ENCODE results near the gene KRTAP4-4. TPM values are rescaled to one million over a fixed set of nuclear protein-coding genes. Genes with fewer than 3 reads are reported as not detected.
A peak's percentile ranks its signal among the peaks of the same experiment; 100 is the strongest.
"Not testable (repeated sequence)": the region's sequence is repeated elsewhere in the genome, so short reads cannot be mapped to it uniquely, and the experiment has no call there.

Gene KRTAP4-4
- total RNA-seq, 8 experiments from 2014 or later = 0.18 TPM; not detected in 7

GRCh38 chr17:41171886-41172285 is 11.3 kb upstream of the KRTAP4-4 start:
- in situ Hi-C loops (cut with MboI; ENCODE audit: low pct_unique_long_range_greater_than_20kb in 2 of 9, low sequenced_read_pairs in 9 of 9, unreplicated experiment in 9 of 9) = no loop called here
- no peaks in the 10 kb centered on the region for H3K4me1 ChIP-seq (replicated peaks in 1 of 2)
- H3K4me3 ChIP-seq = no peak overlapping the region
- WGBS, 10 experiments = 0 to 100% (median 67%) methylated on average over 1 to 2 of the region's 2 CpGs; no CpG with 5 or more reads in 3 of the 10 experiments
- H3K27ac ChIP-seq = no peak overlapping the region
- ATAC-seq (replicated peaks in 6 of 8) = no peak

GRCh38 chr17:41168121-41168520 is 7.6 kb upstream of the KRTAP4-4 start, which contains the start of gene KRTAP4-3:
KRTAP4-3 (minus strand) TSS chr17:41168221; CDS start chr17:41168172, 49 bp downstream.
- in situ Hi-C loops (cut with MboI; ENCODE audit: low pct_unique_long_range_greater_than_20kb in 2 of 9, low sequenced_read_pairs in 9 of 9, unreplicated experiment in 9 of 9) = no loop called here
- 80% methylated on average over 1 of the region's 1 CpG; no CpG with 5 or more reads in 9 of the 10 experiments for WGBS, 10 experiments
- H3K4me1 ChIP-seq (replicated peaks in 1 of 2) = no peaks in the 10 kb centered on the region
- H3K27ac ChIP-seq = no peak within 1 kb of the TSS
- ATAC-seq (replicated peaks in 6 of 8) = no peak
- H3K4me3 ChIP-seq = no peak within 1 kb of the TSS

DNA sequence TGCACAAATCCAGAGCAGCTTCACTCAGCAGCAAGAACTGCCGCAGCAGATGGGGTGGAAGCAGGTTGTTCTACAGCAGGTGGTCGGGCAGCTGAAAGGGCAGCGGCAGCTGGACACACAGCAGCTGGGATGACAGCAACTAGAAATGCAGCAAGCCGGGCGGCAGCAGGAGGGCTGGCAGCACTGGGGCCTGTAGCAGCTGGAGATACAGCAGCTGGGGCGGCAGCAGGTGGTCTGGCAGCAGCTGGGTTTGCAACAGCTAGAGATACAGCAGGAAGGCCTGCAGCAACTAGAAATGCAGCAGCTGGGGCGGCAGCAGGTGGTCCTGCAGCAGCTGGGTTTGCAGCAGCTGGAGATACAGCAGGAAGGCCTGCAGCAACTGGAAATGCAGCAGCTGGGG is 7.0 kb upstream of the KRTAP4-4 start:
- Histone ChIP-seq H3K4me3 (no peak overlapping the region), H3K27ac (no peak overlapping the region), H3K4me1 (replicated peaks in 1 of 2) (no peaks in the 10 kb centered on the region)
- 40 to 90% (median 74%) methylated on average over 1 to 4 of the region's 7 CpGs; no CpG with 5 or more reads in 5 of the 10 experiments for WGBS, 10 experiments
- no peak for ATAC-seq (replicated peaks in 6 of 8)
- in situ Hi-C loops (cut with MboI; ENCODE audit: low pct_unique_long_range_greater_than_20kb in 2 of 9, low sequenced_read_pairs in 9 of 9, unreplicated experiment in 9 of 9) = no loop called here

DNA sequence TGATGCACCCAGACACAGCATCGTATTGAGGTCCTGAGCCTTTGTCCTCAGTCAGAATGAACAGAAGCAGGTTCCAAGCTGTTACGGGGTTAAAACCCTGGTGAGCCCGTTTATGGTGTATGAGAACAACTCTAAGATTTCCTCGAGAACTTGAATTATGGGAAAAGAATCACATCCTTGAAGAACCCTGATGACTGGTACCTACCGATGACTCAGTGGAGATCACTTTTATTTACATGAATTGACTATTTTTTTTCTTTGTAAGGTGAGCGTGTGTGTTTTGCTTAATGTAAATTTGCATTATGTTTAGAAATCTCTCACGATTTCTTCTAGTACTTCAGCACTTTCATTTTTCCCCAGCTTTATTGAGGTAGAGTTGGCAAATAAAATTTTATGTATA is 3.3 kb upstream of the KRTAP4-4 start:
- Histone ChIP-seq H3K4me1 (replicated peaks in 1 of 2) (no peaks in the 10 kb centered on the region), H3K4me3 (no peak overlapping the region), H3K27ac (no peak overlapping the region)
- WGBS, 10 experiments = 46 to 100% (median 69%) methylated on average over 1 to 7 of the region's 7 CpGs; no CpG with 5 or more reads in 1 of the 10 experiments
- in situ Hi-C loops (cut with MboI; ENCODE audit: low pct_unique_long_range_greater_than_20kb in 2 of 9, low sequenced_read_pairs in 9 of 9, unreplicated experiment in 9 of 9) = no loop called here
- no peak for ATAC-seq (replicated peaks in 6 of 8)

GRCh38 chr17:41160190-41160589 is 358 bp downstream of the KRTAP4-4 start:
- H3K4me1 ChIP-seq (replicated peaks in 1 of 2); in situ Hi-C loops (cut with MboI; ENCODE audit: low pct_unique_long_range_greater_than_20kb in 2 of 9, low sequenced_read_pairs in 9 of 9, unreplicated experiment in 9 of 9); H3K4me3 ChIP-seq; H3K27ac ChIP-seq; ATAC-seq (replicated peaks in 6 of 8): not testable (repeated sequence)
- 100% methylated on average over 2 of the region's 3 CpGs; no CpG with 5 or more reads in 9 of the 10 experiments for WGBS, 10 experiments

DNA sequence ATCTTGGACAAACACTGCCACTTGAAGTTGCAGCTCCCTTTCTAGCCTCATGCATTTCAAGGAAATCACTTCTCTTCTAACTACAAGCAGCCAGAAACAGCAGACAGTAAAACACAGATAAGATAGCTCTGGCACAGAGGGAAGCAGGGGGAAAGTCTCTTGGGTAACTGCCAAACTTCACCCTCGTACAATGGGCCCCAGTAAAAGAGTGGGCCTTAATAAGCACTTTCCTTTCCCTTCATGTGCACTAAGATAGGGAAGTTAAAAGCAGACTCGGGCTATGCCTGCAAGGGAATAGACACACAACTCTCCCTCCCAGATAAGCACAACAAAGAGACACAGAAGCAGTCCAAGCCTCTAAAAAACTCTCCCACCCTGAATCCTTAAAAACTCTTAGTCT is 6.7 kb downstream of the KRTAP4-4 start:
- H3K4me1 ChIP-seq (replicated peaks in 1 of 2) = no peaks in the 10 kb centered on the region
- WGBS, 10 experiments = 20 to 61% (median 39%) methylated on average over 1 to 2 of the region's 2 CpGs; no CpG with 5 or more reads in 4 of the 10 experiments
- H3K4me3 ChIP-seq = no peak overlapping the region
- in situ Hi-C loops (cut with MboI; ENCODE audit: low pct_unique_long_range_greater_than_20kb in 2 of 9, low sequenced_read_pairs in 9 of 9, unreplicated experiment in 9 of 9) = no loop called here
- no peak overlapping the region for H3K27ac ChIP-seq
- ATAC-seq (replicated peaks in 6 of 8) = no peak

DNA sequence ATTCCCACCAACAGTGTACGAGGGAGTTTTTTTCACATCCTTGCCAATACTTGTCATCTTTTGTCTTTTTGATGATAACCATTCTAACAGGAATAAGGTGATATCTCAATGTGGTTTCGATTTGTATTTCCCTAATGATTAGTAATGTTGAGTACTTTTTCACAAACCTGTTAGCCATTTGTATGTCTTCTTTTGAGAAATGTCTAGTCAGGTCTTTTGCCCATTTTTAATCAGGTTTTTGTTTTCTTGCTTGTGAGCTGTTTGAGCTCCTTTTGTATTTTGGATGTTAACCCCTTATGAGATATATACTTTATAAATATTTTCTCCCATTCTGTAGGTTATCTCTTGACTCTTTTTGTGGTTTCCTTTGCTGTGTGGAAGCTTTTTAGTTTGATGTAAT is 9.0 kb downstream of the KRTAP4-4 start:
- WGBS, 10 experiments = 6 to 79% (median 40%) methylated on average over 1 to 2 of the region's 2 CpGs; no CpG with 5 or more reads in 1 of the 10 experiments
- no peaks in the 10 kb centered on the region for H3K4me1 ChIP-seq (replicated peaks in 1 of 2)
- H3K4me3 ChIP-seq = no peak overlapping the region
- ATAC-seq (replicated peaks in 6 of 8) = no peak
- no peak overlapping the region for H3K27ac ChIP-seq
- in situ Hi-C loops (cut with MboI; ENCODE audit: low pct_unique_long_range_greater_than_20kb in 2 of 9, low sequenced_read_pairs in 9 of 9, unreplicated experiment in 9 of 9) = no loop called here

DNA sequence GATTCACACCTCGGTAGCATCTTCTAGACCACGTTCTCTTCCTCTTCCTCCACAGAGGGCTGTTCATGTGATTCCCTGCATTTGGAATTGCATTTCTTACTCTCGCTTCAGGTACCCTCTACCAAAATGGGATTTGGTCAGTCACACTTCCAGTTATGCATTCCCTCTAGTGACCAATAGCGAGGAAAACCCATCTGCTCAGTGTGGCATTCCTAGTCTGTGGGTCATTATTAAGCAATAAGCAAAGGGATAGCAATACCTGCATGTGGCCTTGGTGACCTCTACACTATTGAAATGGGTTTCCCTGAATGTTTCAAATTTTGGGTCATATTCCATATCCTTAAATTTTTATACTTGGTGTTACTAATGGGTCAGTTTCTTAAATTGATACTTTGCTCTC is 10.5 kb downstream of the KRTAP4-4 start:
- H3K4me3 ChIP-seq = no peak overlapping the region
- ATAC-seq (replicated peaks in 6 of 8) = no peak
- no peak overlapping the region for H3K27ac ChIP-seq
- H3K4me1 ChIP-seq (replicated peaks in 1 of 2) = no peaks in the 10 kb centered on the region
- 40 to 89% (median 83%) methylated on average over 2 to 4 of the region's 4 CpGs; no CpG with 5 or more reads in 4 of the 10 experiments for WGBS, 10 experiments
- in situ Hi-C loops (cut with MboI; ENCODE audit: low pct_unique_long_range_greater_than_20kb in 2 of 9, low sequenced_read_pairs in 9 of 9, unreplicated experiment in 9 of 9) = no loop called here

GRCh38 chr17:41149652-41149985 is 10.9 kb downstream of the KRTAP4-4 start, which contains the start of gene KRTAP4-5:
KRTAP4-5 (minus strand) TSS chr17:41149825; CDS start chr17:41149767, 58 bp downstream.
- in situ Hi-C loops (cut with MboI; ENCODE audit: low pct_unique_long_range_greater_than_20kb in 2 of 9, low sequenced_read_pairs in 9 of 9, unreplicated experiment in 9 of 9) = no loop called here
- Histone ChIP-seq H3K4me3 (no peak within 1 kb of the TSS), H3K4me1 (replicated peaks in 1 of 2) (no peaks in the 10 kb centered on the region), H3K27ac (no peak within 1 kb of the TSS)
- ATAC-seq (replicated peaks in 6 of 8) = no peak
- WGBS, 10 experiments = 40 to 100% methylated on average over 1 of the region's 2 CpGs; no CpG with 5 or more reads in 8 of the 10 experiments

GRCh38 chr17:41148971-41149651 is 11.4 kb downstream of the KRTAP4-4 start:
- H3K4me1 ChIP-seq (replicated peaks in 1 of 2); H3K4me3 ChIP-seq; in situ Hi-C loops (cut with MboI; ENCODE audit: low pct_unique_long_range_greater_than_20kb in 2 of 9, low sequenced_read_pairs in 9 of 9, unreplicated experiment in 9 of 9); H3K27ac ChIP-seq: not testable (repeated sequence)
- WGBS, 10 experiments = 0 to 87% (median 47%) methylated on average over 1 to 5 of the region's 10 CpGs; no CpG with 5 or more reads in 4 of the 10 experiments
- ATAC-seq (replicated peaks in 6 of 8) = peak in 2 of 8 experiments; percentile 36 to 46

DNA sequence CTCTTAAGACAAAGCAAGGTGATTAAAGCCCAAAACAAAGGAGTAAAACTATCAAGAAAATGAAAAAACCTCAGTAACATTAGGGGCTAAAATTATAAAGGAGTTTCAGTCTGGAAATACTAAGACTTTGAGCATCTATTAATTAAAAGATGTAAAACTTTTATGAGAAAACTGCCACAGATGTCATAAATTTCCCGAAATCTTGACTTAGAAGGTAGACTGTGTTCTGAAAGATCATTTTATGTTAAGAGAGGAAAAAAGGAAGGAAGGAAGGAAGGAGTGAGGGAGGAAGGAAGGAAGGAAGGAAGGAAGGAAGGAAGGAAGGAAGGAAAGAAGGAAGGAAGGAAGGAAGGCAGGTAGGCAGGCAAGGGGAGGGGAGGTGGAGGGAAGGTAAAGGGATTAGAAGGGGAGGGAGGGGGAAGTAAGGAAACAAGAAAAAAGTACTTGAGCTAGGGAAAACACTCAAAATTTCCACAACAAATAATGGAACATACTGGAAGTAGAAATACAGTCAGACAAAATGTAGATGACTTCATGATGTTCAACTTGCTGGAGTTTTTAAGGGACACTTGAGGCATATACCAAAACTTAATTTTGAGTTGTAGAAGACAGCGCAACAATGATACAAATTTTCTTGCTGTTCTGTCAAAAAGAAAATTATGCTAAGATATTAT is 12.9 kb downstream of the KRTAP4-4 start:
- ATAC-seq (replicated peaks in 6 of 8) = no peak
- H3K27ac ChIP-seq = no peak overlapping the region
- H3K4me3 ChIP-seq = no peak overlapping the region
- 29 to 100% (median 98%) methylated on average over 1 to 2 of the region's 2 CpGs; no CpG with 5 or more reads in 2 of the 10 experiments for WGBS, 10 experiments
- in situ Hi-C loops (cut with MboI; ENCODE audit: low pct_unique_long_range_greater_than_20kb in 2 of 9, low sequenced_read_pairs in 9 of 9, unreplicated experiment in 9 of 9) = no loop called here
- no peaks in the 10 kb centered on the region for H3K4me1 ChIP-seq (replicated peaks in 1 of 2)

- WGBS, 10 experiments = 20 to 100% (median 64%) methylated on average over 1 to 2 of the region's 2 CpGs; no CpG with 5 or more reads in 2 of the 10 experiments
- H3K4me3 ChIP-seq = no peak overlapping the region
- no peaks in the 10 kb centered on the region for H3K4me1 ChIP-seq (replicated peaks in 1 of 2)
- no peak for ATAC-seq (replicated peaks in 6 of 8)
- in situ Hi-C loops (cut with MboI; ENCODE audit: low pct_unique_long_range_greater_than_20kb in 2 of 9, low sequenced_read_pairs in 9 of 9, unreplicated experiment in 9 of 9) = no loop called here
- no peak overlapping the region for H3K27ac ChIP-seq
Measured at GRCh38 chr17:41145261-41145660, 15.3 kb downstream of the KRTAP4-4 start.

GRCh38 chr17:41144846-41145245 is 15.7 kb downstream of the KRTAP4-4 start:
- no peak for ATAC-seq (replicated peaks in 6 of 8)
- 38 to 100% (median 83%) methylated on average over 1 of the region's 1 CpG for WGBS, 10 experiments
- in situ Hi-C loops (cut with MboI; ENCODE audit: low pct_unique_long_range_greater_than_20kb in 2 of 9, low sequenced_read_pairs in 9 of 9, unreplicated experiment in 9 of 9) = no loop called here

More at GRCh38 chr17:41144846-41145245, 15.7 kb downstream of the KRTAP4-4 start:
- no peak overlapping the region for H3K4me3 ChIP-seq
- no peaks in the 10 kb centered on the region for H3K4me1 ChIP-seq (replicated peaks in 1 of 2)
- H3K27ac ChIP-seq = no peak overlapping the region

All from motor neuron (in vitro differentiated cells).